ENCODE results near the gene WDFY4.

DNA sequence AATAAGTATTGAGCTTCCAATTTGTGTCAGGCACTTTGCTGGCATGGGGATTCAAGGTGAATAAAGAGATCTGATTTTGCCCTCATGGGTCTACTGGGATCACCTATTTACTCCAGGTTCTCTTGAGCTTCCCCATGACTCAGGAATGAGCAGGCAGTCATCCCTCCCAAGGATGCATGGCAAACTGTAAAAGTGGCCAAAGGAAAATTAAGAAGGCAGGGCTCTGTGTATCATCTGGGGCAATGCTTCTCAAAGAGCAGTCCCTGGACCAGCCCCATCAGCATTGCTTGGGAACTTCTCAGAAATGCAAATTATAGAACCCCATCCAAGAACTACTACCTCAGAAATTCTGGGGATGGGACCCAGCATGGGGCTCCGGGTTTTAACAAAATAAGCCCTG lies 48.7 kb downstream of the WDFY4 start:
- TF ChIP-seq CTCF (IDR thresholded peaks at IDR 0.05) (no peak), POLR2AphosphoS5 (IDR thresholded peaks at IDR 0.05) (no peak), EP300 (IDR thresholded peaks at IDR 0.05) (no peak), POLR2A (IDR thresholded peaks at IDR 0.05) (no peak)

All from gastroesophageal sphincter (tissue), 3 donors.